Activated CD8-positive, alpha-beta memory T cell treated with anti-CD3 and anti-CD28 coated beads, Interleukin-2, amount 50 U/mL, for 4 hours (primary cell): ENCODE data around the gene ADISSP.
"Not testable (repeated sequence)": the region's sequence is repeated elsewhere in the genome, so short reads cannot be mapped to it uniquely, and the experiment has no call there.

Experiments used
- DNase-seq: peaks from one replicate; pipeline ENCODE4 v3.0.0-alpha.2; 2020

ADISSP gene

DNA sequence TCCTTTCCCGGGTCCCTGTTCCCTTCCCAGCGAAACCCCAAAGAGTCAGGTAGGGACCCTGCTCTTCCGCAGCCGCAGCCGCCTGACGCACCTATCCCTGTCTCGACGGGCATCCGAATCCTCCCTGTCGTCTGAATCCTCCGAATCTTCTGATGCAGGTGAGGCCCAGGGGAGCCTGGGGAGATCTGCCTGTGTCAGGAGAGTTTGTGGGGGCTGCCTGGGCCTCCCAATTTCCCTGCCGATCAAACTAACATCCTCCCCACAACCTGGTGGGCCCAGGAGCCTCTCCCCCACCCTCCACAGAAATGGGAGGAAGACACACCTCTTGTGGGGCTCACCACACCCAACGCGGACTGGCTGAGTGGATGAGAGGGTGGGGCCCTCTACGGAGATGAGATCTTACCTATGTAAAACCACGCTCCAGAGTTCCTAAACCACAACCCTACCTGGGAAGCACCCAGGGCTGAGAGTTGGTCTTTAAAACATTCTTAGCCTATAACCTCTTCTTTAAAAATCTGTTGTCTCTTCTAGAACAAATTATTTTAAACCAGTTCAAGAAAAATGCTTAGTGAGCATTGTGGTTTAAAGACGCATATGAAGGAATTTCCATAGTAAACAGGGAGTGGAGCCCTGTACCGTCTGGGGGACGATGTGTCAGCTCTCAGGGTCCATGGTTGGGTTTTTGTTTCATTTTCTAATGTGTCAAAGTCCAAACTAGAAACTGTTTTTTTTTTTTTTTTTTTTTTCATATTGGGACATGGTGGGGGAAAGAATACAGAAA, 30.2 kb upstream of the ADISSP start:
- DNase-seq: no peak

DNA sequence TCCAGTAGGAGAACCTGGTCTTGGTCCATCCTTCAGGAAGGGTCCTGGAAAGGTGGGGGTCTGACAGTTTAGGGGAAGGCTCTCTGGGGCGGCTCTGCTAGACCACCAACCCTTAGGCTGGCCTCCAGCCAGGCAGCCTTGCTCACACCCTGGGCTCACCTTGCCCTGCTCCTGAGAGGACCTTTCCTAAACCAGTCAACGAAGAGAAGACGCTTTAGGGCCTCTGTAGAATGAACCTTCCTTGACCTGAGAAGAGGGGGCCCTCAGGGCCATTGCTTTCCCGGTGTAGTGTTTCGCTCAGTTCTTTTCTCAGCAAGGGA, 29.6 kb upstream of the ADISSP start:
- no peak for DNase-seq

DNA sequence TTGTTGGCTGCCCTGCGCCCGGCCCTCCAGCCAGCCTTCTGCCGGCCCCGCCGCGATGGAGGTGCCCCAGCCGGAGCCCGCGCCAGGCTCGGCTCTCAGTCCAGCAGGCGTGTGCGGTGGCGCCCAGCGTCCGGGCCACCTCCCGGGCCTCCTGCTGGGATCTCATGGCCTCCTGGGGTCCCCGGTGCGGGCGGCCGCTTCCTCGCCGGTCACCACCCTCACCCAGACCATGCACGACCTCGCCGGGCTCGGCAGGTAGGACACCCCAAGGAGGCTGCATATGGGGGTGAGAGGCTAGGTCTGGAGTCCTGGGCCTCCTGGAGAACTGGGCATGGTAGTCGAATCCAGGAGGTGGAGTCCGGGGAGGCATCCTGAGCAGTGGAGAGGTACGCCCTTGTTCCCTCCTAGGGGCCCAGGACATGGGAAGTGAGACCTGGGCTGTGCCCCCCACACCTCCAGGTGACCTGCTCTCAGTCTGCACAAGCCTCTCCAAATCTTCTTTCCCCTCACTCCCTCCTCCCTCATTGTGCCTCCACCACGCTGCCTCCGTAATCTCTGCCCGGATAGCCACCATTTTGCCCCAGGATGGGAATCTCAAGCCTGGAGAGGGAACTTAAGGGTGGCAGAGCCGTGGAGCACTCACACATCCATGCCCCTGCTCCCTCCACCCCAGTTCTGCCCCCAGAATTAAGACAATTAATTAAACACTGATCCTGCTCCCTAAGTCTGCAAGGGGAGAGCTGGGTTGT, 29.1 kb upstream of the ADISSP start:
- DNase-seq: no peak

DNA sequence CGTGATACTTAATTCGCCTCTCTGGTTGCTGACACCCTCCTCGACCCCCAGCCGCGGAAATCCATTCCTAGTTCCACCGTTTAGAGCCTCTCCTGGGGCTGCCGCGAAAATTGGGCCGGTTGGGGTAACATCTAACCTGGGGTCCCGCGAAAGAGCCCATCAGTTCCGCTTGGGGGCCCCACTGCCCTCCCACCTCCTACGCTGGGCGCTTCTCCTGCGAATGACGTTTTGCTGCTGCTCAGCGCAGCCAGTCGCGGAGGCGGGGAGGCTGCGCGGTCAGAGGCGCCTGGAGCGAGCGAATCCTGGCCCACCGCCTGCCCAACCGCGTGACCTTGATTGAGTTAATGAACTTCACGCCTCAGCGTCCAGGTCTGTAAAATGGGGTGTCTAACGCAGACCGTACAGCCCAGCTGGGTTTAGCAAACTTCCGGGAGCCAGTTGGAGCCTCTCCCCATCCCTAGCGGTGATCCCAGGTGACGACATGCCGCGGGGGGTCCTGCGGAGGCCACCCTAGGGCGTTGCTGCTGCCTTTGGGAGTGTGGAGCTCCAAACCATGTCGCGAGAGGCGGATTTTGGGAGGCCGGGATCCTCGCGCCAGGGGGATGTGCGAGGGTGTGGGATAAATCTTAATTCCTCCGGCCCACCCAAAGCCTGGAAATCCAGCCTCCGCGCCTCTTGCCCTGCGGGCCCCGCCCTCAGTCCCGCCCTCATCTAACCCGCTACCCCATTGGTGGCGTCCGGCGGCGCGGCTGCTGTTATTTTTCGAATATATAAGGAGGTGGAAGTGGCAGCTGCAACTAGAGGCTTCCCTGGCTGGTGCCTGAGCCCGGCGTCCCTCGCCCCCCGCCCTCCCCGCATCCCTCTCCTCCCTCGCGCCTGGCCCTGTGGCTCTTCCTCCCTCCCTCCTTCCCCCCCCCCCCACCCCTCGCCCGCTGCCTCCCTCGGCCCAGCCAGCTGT, 28.2 kb upstream of the ADISSP start, which contains the start of gene CDC25B:
CDC25B (plus strand) TSS at position 800 of the 958 bp plus-strand sequence. CDS start 222 bp downstream, outside the sequence.
- peak; percentile 89 for DNase-seq

DNA sequence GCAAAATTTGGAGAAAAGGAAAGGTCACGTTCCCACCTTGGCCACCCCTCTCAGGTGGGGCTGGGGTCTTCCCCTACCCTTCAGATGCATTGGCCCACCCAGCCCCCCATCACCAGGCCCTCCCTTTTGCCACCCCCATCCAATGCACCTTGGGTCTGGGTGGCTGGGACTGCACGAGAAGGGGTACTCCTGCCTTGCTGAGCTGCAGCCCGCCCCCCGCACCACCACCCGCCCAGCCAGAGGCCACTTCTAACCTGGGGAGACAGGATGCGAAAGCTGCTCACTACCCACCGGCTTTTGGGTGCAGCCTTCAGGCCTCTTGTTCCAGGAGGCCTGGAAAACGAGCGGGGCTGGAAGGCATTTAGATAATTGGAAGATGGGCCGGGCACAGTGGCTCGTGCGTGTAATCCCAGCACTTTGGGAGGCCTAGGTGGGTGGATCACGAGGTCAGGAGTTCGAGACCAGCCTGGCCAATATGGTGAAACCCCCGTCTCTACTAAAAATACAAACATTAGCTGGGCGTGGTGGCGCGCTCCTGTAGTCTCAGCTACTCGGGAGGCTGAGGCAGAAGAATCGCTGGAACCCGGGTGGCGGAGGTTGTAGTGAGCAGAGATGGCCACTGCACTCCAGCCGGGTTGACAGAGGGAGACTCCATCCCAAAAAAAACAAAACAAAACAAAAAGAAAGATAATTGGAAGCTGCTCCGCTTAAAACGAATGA, 27.3 kb upstream of the ADISSP start:
- DNase-seq: no peak

DNA sequence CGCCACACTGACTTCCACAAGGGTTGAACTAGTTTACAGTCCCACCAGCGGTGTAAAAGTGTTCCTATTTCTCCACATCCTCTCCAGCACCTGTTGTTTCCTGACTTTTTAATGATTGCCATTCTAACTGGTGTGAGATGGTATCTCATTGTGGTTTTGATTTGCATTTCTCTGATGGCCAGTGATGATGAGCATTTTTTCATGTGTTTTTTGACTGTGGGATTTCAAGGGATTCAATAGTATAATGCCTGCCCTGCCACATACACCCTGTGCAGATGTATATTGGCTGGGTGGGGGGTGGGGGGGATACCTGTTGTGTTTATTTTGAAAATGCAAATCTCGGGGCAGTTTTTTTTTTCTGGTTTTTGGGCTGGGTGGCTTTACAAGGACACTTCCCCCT, 26.6 kb upstream of the ADISSP start:
- DNase-seq: not testable (repeated sequence)

DNA sequence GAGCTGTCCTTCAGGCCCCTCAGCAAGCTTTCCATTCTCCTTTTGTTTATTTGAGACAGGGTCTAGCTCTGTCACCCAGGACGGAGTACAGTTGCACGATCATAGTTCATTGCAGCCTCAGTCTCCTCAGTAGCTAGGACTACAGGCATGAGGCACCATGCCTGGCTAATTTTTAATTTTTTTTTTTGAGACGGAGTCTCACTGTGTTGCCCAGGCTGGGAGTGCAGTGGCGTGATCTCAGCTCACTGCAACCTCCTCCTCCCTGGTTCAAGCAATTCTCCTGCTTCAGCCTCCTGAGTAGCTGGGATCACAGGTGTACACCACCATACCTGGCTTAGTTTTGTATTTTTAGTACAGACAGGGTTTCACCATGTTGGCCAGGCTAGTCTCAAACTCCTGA, 21.6 kb upstream of the ADISSP start:
- DNase-seq: not testable (repeated sequence)

DNA sequence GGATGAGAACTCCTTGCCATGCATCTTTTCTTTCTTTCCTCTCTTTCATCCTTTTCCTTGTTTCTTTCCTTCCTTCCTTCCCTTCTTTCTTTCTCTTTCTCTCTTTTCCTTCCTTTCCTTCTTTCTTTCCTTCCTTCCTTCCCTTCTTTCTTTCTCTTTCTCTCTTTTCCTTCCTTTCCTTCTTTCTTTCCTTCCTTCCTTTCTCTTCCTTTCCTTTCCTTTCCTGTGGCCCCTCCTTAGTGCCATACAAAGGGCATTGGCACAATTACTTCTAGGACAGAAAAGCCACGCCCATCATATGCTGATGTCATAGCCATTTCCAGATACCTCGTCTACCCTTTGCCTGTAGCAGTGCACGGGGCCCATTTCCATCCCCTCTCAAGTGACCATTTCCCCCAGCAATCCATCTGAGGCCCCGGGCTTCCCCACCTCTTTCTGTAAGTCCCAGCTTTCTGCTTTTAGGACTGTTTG, 21.2 kb upstream of the ADISSP start:
- no peak for DNase-seq

DNA sequence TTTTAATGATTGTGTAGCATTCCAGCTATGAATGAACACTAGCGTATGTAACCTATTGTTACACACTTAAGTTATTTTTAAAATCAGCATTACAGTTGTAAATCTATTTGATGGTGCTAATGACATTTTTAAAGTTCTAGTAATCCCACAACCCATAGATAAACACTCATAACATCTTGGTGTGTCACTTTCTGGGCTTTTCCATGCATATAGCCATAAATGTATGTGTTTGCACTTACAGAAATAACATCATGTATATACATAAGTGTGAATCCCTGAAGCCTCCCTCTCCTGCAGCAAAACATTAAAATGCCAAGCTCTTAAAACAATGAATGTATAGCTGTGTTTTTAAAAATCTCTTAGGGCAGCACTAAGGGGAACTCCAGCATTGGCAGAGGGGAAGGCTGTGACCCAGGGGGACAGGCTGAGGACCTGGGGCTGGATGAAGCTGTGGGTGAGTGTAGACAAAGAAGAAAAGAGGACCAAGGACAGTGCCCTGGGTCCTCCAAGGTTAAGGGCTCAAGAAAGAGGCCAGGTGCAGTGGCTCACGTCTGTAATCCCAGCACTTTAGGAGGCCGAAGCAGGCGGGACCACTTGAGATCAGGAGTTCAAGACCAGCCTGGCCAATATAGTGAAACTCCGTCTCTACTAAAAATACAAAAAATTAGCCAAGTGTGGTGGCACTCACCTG, 19.9 kb upstream of the ADISSP start:
- DNase-seq: no peak

DNA sequence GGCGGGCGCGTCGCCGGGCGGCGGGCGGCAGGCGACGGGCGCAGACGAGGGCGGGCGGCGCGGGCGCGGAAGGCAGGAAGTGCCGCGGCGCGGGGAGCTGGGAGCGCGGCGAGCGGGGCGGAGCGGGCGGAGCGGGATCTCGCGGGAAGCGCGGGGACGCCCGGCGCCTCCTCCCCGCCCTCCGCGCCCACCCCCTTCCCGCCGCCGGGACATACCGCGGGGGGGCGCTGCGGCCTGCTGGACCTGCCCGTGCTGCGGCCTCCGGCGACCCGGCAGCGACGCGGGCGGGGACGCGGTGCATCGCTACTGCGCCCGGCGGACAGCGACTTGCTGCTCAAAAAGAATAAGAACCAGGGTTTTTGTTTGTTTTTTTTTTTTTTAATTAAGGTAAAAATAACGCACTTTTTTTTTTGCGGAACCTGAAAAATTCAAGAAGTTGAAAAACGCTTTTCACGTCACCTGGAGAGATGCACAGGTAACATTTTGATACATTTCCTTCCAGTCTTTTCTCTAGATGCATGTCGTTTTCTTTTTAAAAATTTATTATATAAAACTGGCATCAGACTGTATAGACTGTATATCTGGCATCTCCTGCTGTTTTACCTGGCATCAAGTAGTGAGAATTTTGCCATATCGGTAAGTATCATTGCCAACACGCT, 19.2 kb upstream of the ADISSP start, which contains the start of gene CENPB:
CENPB (minus strand) TSS at position 76 of the 659 bp plus-strand sequence. CDS start 257 bp downstream, outside the sequence.
- DNase-seq: peak; percentile 91

DNA sequence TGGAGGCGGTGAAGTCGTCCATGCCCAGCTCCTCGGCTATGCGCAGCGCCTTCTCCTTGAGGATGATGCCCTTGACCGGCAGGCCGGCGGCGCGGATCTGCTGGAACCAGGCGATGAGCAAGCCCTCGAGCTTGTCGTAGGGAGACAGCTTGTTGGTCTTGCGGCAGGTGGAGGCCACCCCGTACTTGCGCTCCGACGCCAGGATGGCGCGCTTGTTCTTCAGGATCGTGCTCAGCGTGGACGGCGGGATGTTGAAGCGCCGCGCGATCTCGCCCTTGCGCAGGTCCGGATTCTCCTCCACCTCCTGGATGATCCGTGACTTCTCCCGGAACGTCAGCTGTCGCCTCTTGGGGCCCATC, 18.6 kb upstream of the ADISSP start:
- DNase-seq: no peak

DNA sequence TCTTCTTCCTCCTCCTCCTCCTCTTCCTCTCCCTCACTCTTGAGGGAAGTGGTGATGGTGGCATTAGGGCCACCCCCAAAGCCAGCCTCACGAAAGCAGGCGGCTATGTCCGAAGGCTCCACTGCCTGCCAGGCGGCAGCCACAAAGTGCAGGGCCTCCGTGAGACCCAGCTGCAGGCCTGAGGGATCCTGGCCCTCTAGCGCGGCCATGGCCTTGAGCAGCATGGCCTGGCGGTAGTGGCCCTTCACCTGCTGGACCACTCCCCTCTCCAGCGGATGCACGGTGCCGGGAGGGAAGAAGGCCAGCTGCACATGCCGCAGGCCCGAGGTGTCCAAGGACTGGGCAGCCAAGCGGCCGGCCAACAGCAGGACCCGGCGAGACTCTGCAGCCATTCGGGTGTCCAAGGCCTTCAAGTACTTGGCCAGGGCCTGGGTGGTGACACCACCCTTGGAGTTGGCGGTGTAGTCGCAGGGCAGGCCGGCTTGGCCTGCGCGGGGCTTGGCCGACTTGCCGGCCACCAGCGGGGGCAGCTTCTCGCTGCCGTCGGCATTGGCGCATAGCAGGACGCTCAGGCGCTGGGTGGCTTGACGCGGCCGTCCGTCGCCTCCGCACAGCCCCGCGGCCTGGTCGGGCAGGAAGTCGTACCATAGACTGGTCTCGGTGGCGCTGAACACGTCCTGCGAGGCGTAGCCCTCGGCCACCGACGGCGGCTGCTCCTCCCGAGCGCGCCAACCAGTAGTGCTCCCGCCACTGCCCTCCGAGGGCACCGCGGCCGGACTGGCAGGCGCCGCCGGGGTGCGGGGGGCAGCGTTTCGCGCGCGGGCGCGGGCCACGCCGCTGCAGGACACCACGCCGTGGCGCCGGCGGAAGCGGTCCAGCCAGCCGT, 17.9 kb upstream of the ADISSP start:
- no peak for DNase-seq

DNA sequence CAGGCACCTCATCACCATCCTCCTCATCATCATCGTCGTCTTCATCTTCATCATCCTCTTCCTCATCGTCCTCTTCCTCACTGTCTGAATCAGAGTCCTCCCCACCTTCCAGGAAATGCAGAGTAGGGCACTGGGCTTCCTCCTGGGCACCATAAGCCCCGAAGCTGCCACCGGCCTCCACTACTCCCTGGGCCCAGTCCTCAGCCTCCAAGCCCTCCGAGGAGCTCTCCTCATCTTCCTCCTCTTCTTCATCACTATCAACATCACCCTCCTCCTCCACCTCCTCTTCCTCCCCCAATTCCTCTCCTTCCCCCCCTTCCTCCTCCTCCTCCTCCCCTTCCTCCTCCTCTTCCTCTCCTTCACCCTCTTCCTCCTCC, 17.3 kb upstream of the ADISSP start:
- no peak for DNase-seq

DNA sequence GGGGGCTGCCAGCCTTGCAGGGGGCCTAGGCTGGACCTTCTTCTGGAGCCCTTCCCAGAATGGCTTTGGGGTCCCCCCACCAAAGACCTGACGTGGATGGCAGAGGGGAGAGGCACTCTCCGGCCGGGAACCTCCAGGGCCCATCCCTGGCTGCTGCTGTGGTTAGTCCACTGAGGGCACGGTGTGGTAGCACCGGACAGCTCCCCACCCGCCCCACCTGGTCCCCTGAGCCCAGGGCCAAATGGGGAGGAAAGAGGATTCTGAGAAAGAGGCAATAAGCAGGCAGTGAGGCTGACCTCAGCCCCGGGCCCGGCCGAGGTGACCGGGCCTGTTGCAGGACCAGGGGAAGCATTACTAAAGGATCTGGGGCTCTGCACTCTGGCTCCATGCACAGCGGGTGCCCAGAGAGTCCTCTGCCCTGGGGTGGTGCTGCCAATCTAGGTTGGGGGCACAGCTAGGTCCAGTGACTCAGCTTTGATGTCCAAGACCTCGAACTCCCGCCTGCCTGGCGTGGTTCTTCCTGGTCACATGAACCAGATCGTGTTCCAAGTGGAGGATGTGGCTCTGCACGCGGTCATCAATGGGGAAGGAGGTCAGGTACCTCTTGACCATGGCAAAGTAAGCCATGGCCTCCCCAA, 16.8 kb upstream of the ADISSP start:
- DNase-seq: no peak

DNA sequence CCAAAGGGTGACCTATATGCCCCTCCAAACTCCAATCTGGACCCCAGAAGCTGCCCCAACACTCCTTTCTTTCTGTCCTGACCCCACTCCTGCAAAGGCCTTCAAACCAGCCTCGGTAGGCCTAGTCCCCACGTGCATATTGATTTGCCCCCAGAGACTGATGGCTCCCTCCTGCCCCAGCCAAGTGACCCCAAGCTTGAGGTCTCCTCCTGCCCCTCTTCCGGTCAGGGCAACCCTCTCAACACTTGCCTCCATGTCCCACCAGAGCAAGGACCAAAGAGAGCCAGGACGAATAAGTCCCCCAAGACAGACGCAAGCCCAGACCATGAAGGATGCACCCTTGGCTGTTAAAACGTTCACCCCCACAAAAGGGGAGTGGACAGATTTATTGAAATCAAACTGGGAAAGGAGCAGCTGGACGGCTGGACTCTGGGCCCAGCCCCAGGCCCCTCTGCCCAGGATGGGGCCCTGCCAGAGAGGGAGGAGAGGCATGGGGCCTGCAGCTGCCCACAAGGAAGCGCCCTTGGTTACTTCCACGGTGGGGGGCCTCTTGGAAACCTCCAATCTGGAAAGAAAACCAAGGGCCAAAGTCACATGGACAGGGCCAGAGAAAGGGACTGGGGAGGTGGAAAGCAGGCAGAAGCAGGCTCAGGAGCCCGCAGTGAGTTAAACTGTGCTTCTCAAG, 16.1 kb upstream of the ADISSP start:
- no peak for DNase-seq

DNA sequence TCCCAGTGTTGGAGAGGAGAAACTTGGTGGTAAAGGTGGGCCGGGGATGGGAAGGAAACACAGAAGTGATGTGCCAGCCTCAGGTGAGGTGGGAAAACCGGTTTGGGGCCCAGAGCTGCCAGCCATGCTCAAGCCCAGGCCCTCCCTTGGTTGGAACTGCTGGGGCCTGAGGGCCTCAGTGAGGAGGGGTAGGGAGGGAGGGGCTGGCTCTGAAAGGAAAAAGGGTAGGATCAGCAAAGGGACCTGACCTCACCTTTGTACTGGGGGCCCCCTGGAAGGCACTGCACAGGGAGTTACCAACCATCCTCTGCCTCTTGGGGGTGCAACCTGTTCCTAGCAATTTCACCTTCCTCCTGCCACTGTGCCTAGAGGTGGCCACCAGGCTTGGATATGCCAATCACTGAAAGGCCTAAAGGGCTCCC, 15.5 kb upstream of the ADISSP start:
- no peak for DNase-seq

DNA sequence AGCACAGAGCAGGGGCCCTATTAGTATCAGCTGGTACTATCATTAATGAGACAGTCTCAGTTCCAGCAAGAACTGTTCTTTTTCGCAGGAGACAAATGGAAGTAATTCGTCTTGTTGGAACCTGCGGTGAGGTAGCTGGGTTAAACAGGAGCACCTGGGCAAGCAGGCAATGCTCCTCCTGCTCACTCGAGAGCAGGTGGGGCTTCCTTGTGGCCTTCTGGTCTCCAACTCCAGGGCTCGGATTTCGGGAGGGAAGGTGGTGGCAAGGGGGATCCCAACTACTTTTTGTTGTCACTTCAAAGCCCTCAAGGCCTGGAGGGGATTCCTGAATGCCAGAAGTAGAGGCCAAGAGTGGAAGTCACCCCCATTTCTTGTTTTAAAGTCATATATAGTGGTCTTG, 15.0 kb upstream of the ADISSP start:
- no peak for DNase-seq

DNA sequence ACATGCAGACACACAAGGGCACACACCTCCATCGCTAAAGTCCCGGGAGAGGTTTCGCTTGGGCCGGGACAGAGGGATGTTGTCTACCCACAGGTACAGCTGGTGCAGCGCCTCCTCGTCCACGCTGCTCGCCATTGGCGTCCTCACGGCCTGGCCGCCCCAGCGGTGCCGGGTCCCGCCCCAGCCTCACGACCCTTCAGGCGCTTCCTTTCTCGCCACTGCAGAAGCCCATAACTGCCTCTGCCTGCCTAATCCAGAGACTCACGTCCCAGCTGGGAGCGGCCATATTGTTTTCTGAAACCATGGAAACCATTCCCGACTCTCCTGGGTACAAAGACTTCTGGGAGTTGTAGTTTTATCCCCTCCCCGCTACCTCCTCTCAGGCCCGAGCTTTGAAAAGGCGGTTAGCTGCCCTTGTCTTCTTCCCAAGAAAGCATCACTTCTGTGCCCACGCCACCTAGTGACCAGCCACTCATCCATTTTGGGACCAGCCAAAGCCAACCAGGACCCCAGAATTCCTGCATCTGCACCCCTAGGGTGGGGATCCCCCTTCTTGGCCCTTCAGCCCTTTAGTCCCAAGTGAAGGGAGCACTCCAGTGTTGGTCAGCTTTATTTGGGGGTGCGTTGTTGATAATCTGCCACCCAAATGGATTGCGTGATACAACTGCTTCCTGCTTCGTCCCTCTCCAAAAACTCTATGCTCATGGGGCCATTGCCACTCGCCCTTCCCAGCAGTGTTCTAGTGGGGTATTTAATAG, 13.8 kb upstream of the ADISSP start, which contains the start of gene SPEF1:
SPEF1 (minus strand) TSS at position 296 of the 758 bp plus-strand sequence; CDS start at position 135, 161 bp downstream.
- DNase-seq: no peak
